LNCAP (cell line): ENCODE measurements around the gene LRRC53.

Source experiments
- CTCF ChIP-seq: fragments of 450-650 bp; IDR thresholded peaks from 2 replicates; pipeline ENCODE4 v1.5.1; 2017; ENCODE audit warnings: mild to moderate bottlenecking

LRRC53 gene

GRCh38 chr1:74505928-74506710 is 6.3 kb downstream of the LRRC53 start:
- no peak for TF ChIP-seq CTCF

GRCh38 chr1:74504933-74505512 is 7.4 kb downstream of the LRRC53 start:
- no peak for TF ChIP-seq CTCF

GRCh38 chr1:74504125-74504932 is 8.1 kb downstream of the LRRC53 start:
- TF ChIP-seq CTCF = peak; percentile 78

DNA sequence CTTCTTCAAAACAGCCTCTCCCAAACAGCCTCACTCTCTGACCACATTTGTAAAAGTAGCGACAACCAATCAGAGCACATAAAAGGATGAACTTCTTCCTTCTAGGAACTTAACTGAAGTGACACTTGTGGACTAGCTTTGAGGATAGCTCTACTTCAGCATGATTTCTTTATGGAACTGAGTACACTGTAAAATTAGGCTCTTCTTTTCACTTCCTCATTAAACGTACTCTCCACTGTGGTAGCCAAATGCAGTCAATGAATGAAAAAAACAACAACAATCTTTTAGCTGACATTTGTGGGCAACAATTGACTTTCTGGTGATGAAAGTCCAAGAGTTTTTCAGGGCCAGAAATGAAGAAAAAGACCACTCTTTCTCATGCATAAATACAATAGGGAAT is 9.6 kb downstream of the LRRC53 start:
- no peak for TF ChIP-seq CTCF

- TF ChIP-seq CTCF = no peak
Observed at GRCh38 chr1:74502432-74502831, 10.0 kb downstream of the LRRC53 start.

- no peak for TF ChIP-seq CTCF
Observed at GRCh38 chr1:74498901-74499300, 13.5 kb downstream of the LRRC53 start.

DNA sequence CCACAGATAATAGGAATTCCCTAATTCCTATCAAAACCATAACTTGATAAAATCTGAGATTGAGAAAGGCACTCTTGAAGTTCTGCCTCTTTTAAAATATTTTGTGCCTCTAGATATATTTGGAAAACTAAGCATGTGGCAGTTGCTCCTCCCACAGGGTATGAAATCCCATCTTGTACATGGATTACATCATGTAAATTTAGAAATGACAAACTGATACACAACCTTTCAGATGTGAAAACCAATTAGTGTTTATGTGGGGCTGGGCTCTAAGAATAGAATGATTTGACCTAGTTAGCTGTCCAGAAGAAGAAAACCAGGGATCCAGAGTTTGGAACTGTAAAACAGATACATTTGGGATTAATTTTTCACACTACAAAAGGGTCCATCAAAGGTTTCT is 15.7 kb downstream of the LRRC53 start:
- no peak for TF ChIP-seq CTCF
